HG03469 (cell line): ENCODE data around the gene PDCD5.
"Not testable (repeated sequence)": the region's sequence is repeated elsewhere in the genome, so short reads cannot be mapped to it uniquely, and the experiment has no call there.

Source experiments
- ATAC-seq: cut with Tn5 transposase; IDR thresholded peaks from one replicate; pipeline ENCODE4 v1.9.1; 2021; ENCODE audit warnings: mild to moderate bottlenecking, moderate library complexity, moderate number of reproducible peaks; ENCODE audit not compliant: unreplicated experiment

PDCD5 gene, protein sequence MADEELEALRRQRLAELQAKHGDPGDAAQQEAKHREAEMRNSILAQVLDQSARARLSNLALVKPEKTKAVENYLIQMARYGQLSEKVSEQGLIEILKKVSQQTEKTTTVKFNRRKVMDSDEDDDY

DNA sequence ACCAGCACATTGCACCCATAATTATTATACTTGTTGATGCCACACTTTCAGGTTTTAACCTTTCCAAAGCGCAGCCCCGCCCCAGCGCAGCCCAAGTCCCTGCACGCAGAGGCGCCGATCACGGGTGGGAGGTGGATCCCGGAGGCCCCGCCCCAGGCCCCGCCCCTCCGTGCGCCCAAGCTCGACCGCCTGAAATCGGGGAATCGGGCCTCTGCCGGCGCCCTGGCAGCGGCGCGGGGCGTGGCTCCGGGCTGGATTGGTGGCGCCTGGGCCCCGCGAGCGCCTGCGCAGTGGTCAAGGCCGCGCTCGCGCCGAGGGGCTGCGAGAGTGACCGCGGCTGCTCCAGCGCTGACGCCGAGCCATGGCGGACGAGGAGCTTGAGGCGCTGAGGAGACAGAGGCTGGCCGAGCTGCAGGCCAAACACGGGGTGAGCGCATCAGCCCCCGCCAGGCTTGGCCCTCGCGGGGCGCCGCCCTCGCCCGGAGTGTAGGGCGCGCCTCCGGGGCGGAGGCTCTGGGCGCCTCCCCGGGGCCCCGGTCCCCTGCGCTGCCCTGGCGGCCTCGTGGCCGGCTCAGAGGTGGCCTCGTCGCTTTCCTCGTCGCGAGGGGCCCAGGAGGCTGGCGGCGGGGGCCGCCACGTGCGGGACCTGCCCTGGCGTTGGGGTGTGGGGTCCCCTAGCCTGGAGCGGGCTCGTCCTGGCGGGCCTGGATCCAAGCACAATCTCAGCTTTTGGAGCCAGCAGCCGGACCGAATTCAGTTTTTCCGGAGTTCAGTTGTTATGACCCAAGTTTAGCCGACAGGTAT lies at the start of gene PDCD5:
Gene PDCD5, plus strand, starts transcription at position 290 of the 804 bp plus-strand sequence. Its CDS starts 72 bp downstream, at position 362.
- peak; percentile 79 for ATAC-seq

DNA sequence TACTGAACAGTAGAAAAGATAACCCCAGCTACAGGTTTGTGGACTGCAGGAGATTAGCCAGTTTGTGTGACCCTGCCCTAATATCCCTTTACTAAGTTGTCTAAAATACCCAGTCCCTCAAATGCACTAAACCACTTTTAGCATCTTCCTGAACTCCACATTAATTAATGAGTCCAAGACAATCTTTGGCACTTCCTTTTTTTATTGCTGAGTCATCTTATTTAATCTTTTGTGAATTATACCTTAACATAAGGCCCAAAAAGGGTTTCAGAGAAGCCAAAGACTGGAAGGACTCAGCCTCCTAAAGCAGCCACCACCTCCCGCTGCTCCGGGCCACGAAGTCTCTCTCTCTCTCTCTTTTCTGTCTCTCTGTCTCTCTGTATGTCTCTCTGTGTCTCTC lies 48.8 kb upstream of the PDCD5 start:
- ATAC-seq = no peak

GRCh38 chr19:32537580-32537979 lies 43.4 kb upstream of the PDCD5 start:
- ATAC-seq = no peak

GRCh38 chr19:32539240-32539916 lies 41.6 kb upstream of the PDCD5 start:
- no peak for ATAC-seq

- ATAC-seq = no peak
Observed at GRCh38 chr19:32540621-32541020, 40.4 kb upstream of the PDCD5 start.

DNA sequence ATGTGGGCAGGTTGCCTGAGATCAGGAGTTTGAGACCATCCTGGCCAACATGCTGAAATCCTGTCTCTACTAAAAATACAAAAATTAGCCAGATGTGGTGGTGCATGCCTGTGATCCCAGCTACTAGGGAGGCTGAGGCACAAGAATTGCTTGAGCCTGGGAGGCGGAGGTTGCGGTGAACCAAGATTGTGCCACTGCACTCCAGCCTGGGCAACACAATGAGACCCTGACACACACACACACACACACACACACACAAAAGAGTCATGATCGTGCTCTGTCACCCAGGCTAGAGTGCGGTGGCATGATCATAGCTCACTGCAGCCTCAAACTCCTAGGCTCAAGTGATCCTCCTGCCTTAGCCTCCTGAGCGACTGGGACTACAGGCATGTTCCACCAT lies 39.6 kb upstream of the PDCD5 start:
- ATAC-seq = not testable (repeated sequence)

DNA sequence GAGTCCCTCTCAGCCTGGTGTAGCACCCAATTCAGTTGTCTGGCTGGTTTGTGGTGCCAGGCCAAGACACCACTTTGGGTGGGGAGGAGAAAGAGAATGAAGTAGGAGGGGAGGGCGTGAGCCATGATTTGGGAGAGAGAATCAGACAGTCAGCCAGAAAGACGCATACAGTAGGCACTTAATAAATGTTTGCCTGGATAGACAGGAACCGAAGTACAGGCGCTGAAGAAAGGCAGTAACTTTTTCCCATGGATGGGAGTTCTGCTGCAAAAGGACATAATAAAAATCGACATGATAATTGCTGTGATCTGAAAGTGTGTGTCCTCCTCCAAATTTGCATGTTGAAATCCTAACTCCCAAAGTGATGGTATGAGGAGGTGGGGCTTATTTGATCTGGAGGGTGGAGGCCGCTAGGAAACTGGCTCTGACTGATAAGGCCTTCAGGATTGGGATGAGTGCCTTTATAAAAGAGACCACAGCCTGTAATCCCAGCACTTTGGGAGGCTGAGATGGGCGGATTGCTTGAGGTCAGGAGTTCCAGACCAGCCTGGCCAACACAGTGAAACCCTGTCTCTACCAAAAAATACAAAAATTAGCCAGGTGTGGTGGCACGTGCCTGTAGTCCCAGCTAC lies 38.4 kb upstream of the PDCD5 start:
- ATAC-seq = no peak

DNA sequence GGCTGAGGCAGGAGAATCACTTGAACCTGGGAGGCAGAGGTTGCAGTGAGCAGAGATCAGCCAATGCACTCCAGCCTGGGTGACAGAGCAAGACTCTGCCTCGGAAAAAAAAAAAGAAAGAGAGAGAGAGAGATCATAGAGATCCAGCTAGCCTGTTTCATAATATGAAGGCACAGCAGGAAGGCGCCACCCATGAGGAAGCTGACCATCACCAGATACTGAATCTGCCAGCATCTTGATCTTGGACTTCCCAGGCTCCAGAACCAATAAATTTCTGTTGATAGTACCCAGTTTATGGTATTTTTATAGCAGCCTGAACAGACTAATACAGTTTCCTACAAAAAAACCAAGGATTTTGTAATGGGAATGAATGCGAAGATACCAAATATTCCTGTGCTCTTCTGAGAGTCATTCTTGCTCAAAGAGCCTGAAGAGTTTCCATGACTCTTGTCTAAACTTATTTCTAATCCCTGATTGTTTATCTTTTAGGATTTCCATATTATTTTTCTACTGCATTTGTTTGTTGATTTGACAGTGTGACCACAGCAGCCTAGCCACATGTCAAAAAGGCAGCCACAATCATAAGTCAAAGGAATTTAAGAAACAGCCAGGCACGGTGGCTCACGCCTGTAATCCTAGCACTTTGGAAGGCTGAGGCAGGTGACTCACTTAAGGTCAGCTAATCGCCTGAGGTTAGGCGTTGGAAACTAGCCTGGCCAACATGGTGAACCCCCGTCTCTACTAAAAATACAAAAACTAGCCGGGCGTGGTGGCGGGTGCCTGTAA lies 37.7 kb upstream of the PDCD5 start:
- ATAC-seq = no peak

DNA sequence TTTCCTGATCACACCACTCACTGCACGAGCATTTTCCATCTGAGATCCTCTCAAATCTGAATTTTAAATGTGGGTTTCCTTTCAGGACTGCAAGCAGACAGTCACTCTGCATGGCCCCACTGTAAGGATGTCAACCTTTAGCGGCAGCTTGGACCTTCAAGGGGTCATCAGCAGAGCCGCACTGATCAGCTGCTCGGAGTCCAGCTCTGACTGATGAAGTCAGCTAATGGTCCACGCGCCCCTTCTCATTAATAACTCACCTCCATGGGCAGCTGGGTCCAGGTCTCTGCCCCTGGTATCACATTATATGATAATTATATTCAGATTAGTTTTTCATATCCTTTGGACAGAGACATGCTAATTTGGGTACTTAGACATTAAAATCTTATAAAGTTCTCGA lies 36.1 kb upstream of the PDCD5 start:
- no peak for ATAC-seq

DNA sequence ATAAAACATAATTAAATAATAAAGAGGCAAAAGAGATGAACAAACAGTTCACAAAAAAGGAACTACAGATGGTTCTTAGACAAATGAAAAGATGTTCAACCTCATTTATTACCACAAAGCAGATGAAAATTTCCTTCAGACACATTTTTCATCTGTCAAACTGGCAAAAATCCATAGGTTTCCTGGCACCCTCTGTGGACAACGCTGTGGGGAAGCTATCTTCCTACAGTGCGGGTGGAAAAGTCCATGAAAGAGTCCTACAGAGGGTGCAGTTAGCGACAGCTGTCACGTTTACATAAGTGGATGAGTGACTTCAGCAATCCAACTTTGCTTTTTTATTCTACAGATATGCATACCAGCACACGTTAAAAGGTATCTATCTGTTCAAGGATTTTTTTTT lies 30.3 kb upstream of the PDCD5 start:
- no peak for ATAC-seq

DNA sequence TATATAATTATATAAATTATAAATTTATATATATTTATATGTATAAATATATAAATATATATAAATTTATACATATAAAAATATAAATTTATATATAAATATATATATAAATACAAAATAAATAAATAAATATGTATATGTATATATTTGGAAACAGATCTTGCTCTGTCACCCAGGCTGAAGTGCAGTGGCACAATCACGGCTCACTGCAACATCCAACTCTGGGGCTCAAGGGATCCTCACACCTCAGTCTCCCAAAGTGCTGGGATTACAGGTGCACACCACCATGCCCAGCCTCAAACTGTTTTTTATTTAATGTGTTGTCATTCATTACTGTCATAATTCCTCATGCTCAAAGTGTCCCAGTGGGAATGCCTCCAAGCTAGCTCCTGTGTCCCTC lies 25.2 kb upstream of the PDCD5 start:
- no peak for ATAC-seq

DNA sequence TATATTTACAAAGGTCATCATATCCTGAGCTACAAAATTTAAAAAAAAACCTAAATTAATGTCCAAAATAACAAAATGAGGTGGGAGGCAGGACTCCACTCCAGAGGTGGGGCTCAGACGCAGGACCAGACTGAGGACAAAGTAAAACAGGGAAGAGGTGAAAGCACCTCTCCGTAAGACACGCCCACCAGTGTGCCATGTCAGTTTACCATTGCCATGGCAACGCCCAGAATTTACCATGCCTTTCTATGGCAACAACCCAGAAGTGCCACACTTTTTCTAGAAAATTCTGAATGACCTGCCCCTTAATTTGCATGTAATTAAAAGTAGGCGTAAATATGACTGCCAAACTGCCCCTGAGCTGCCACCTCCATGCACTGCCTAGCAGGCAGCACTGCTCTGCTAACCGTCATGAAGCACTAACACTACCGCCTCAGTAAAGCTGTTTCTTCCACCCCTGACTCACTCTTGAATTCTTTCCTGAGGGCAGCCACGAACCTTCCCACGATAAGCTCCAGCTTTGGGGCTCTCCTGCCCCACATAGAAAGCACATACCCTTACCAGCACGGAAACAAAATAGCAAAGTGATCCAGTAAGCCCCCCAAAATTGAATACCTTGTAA lies 22.3 kb upstream of the PDCD5 start:
- no peak for ATAC-seq

GRCh38 chr19:32563761-32564160 lies 17.2 kb upstream of the PDCD5 start:
- ATAC-seq = no peak

DNA sequence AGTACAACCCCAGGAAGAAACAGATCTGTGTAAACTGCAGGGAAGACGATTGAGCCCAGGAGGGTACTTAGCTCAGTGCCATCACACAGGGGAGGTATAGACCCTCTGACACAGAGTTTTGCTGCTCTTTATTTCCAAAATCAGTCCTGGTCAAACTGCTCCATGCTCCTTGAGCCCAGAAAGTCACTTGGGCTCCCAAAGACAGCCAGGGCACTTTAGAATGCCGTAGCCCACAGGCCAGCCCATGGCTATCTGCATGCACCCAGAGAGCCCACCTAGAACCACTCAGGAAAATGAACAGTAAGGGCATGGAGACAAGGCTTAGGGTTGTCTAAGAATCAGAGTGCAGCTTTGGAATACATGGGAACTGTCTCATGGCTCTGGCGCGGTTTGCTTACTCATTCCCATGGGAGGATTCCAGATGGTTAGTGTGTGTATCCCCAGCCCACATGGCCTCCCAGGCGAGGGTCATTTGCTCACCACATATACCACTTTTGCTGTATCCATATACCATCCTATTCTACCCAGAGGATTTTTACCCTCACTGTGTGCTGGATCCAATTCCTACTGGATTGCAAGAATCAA lies 14.7 kb upstream of the PDCD5 start:
- no peak for ATAC-seq

- no peak for ATAC-seq
Observed at GRCh38 chr19:32567486-32567885, 13.5 kb upstream of the PDCD5 start.

DNA sequence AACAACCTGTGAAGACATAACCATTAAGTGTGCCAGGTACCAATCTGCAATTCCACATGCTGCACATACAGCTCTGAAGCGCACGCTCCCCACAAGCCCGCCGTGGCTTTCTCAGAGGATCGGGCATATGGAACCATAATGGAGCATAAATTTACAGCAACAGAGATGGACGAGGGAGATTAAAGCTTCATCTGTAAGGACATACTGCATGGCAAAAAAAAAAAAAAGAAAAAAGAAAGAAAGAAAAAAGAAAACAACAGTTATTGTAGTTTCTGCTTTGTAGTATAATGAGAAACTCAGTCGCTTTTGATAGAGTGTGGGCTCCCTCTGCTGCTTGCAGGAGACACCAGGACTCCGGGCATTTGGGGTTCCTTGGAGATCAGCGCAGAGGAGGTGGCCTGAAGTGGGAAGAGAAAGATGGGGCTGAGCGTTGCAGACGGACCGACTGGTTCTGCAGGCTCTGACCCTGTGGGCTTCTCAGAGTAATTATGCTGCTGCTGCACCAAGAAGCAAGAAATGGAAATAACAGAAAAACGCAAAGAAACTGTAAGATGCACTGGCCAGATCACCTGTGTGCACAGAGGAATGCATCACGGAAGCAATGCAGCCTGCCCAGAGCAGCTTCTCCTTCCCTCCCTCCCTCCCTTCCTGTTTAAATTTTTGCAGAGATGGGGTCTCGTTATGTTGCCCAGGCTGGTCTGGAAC lies 10.8 kb upstream of the PDCD5 start:
- ATAC-seq = no peak

GRCh38 chr19:32571471-32572075 lies 9.4 kb upstream of the PDCD5 start:
- not testable (repeated sequence) for ATAC-seq

DNA sequence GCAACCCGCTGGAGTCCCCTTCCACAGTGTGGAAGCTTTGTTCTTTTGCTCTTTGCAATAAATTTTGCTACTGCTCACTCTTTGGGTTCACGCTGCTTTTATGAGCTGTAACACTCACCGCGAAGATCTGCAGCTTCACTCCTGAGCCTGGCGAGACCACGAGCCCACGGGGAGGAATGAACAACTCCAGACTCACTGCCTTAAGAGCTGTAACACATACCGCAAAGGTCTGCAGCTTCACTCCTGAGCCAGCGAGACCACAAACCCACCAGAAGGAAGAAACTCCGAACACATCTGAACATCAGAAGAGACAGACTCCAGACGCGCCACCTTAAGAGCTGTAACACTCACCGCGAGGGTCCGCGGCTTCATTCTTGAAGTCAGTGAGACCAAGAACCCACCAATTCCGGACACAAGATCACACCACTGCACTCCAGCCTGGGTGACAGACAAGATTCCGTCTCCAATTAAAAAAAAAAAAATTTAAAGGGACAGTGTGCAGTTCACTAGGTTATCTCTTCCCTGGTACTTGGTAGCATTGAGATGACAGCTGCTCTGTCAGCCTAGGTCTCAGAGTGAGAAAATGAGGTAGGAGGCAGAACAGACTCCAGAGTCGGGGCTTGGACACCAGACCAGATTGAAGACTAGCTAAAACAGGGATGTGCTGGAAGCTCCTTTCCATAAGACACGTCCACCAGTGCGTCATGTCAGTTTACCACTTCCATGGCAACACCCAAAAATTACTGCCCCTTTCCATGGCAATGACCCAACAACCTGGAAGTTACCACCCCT lies 8.1 kb upstream of the PDCD5 start:
- ATAC-seq = not testable (repeated sequence)
